Adrenal gland (tissue), 5 donors: Measurements from ENCODE around the gene NR2C1.

Source experiments
- CTCF ChIP-seq, 6 experiments: fragments of 450-650 bp in 4 of 6; fragments of 200-600 bp in 2 of 6; sonication (generic) in 1 of 6; IDR thresholded peaks; 1 replicate in 5 of 6; 2 replicates in 1 of 6; pipeline versions ENCODE4 v1.5.1 to v1.8.0; 2016 to 2021; ENCODE audit warnings: antibody characterized with exemption in 6 of 6, mild to moderate bottlenecking in 2 of 6, moderate library complexity in 1 of 6
- POLR2A ChIP-seq, 2 donors: fragments of 450-650 bp; IDR thresholded peaks; one replicate each; pipeline ENCODE4 v1.6.1; 2017; ENCODE audit warnings: antibody characterized with exemption in 2 of 2, mild to moderate bottlenecking in 2 of 2, moderate library complexity in 1 of 2
- donor health status: DM: no; HTN: no; CAD: no.

- no peak for TF ChIP-seq CTCF (IDR thresholded peaks at IDR 0.05)
- no peak for TF ChIP-seq POLR2A (IDR thresholded peaks at IDR 0.05)
Measured at GRCh38 chr12:95055057-95055456, 18.4 kb downstream of the NR2C1 start.
